ENCODE measurements around the gene NRARP. TPM values are rescaled to one million over a fixed set of nuclear protein-coding genes. Genes with fewer than 3 reads are reported as not detected.

NRARP gene
- total RNA-seq, 1 donor = 0.09 TPM

GRCh38 chr9:137319739-137320551 lies 17.9 kb upstream of the NRARP start:
- H3K4me3 ChIP-seq (ENCODE audit: low read depth, low read length) = no peak overlapping the region
- DNase-seq (ENCODE audit: low read depth) = no peak
- TF ChIP-seq, protein P1, sequence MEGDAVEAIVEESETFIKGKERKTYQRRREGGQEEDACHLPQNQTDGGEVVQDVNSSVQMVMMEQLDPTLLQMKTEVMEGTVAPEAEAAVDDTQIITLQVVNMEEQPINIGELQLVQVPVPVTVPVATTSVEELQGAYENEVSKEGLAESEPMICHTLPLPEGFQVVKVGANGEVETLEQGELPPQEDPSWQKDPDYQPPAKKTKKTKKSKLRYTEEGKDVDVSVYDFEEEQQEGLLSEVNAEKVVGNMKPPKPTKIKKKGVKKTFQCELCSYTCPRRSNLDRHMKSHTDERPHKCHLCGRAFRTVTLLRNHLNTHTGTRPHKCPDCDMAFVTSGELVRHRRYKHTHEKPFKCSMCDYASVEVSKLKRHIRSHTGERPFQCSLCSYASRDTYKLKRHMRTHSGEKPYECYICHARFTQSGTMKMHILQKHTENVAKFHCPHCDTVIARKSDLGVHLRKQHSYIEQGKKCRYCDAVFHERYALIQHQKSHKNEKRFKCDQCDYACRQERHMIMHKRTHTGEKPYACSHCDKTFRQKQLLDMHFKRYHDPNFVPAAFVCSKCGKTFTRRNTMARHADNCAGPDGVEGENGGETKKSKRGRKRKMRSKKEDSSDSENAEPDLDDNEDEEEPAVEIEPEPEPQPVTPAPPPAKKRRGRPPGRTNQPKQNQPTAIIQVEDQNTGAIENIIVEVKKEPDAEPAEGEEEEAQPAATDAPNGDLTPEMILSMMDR (IDR thresholded peaks at IDR 0.05; ENCODE audit: insufficient read depth, low read length) = no peak

GRCh38 chr9:137319011-137319738 lies 17.1 kb upstream of the NRARP start:
- TF ChIP-seq, protein P1 (IDR thresholded peaks at IDR 0.05; ENCODE audit: insufficient read depth, low read length) = no peak
- no peak for DNase-seq (ENCODE audit: low read depth)
- H3K4me3 ChIP-seq (ENCODE audit: low read depth, low read length) = no peak overlapping the region

DNA sequence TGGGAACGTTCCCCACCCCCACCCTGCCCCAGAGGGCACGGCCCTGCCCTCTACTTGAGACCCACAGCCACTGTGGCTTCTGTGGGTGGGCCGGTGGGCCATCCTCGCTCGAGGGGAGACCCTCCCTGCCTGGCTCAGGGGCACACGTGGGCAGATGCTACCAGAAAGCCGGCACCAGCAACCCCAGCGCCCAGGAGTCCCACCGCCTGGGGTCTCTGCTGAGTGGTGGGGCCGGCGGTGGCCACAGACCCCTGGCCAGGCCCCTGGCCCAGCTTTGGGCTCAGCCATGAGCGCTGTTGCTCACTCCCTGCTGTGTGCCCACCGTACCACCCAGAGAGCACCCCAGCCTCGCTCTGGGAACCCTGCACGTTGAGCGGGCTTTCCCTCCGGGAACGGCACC lies 16.5 kb upstream of the NRARP start:
- DNase-seq (ENCODE audit: low read depth) = no peak
- H3K4me3 ChIP-seq (ENCODE audit: low read depth, low read length) = no peak overlapping the region
- TF ChIP-seq, protein P1 (IDR thresholded peaks at IDR 0.05; ENCODE audit: insufficient read depth, low read length) = no peak

- TF ChIP-seq, protein P1 (IDR thresholded peaks at IDR 0.05; ENCODE audit: insufficient read depth, low read length) = no peak
- no peak overlapping the region for H3K4me3 ChIP-seq (ENCODE audit: low read depth, low read length)
- DNase-seq (ENCODE audit: low read depth) = no peak
Measured at GRCh38 chr9:137317718-137318511, 15.8 kb upstream of the NRARP start.

- H3K4me3 ChIP-seq (ENCODE audit: low read depth, low read length) = no peak overlapping the region
- no peak for DNase-seq (ENCODE audit: low read depth)
- TF ChIP-seq, protein P1 (IDR thresholded peaks at IDR 0.05; ENCODE audit: insufficient read depth, low read length) = no peak
Measured at GRCh38 chr9:137317021-137317717, 15.1 kb upstream of the NRARP start.

Data from fibroblast of the aortic adventitia (primary cell).